Pancreas (tissue), 10 donors: Measurements from ENCODE around the gene ERV3-1. TPM values are rescaled to one million over a fixed set of nuclear protein-coding genes. Genes with fewer than 3 reads are reported as not detected.

ENCODE experiments used
- ATAC-seq, 4 donors: fragments of 200-7000 bp; cut with Tn5 transposase; one replicate each; pipeline versions ENCODE4 v1.8.0 to v1.9.1; 2020; ENCODE audit warnings: mild to moderate bottlenecking in 4 of 4, moderate library complexity in 4 of 4
- DNase-seq, 6 donors: peaks; one replicate each; pipeline ENCODE4 v3.0.0-alpha.2; 2020
- FAIRE-seq: peaks from 2 replicates; lab custom pipeline; 2012; peaks lifted over from hg19 to GRCh38; lab: Jason Lieb, UNC
- H3K27ac ChIP-seq, 4 donors: fragments of 200-600 bp; sonication (generic); 1 replicate in 3 of 4; 2 replicates in 1 of 4; pipeline versions ENCODE4 v1.5.0 to v1.8.0; 2020
- H3K27me3 ChIP-seq, 4 donors: fragments of 200-600 bp; one replicate each; pipeline ENCODE4 v1.8.0; 2021
- H3K36me3 ChIP-seq, 3 donors: fragments of 200-600 bp; sonication (generic) in 1 of 3; one replicate each; pipeline versions ENCODE4 v1.5.0 to v1.8.0; 2020 to 2021
- H3K4me1 ChIP-seq, 3 donors: fragments of 200-600 bp; one replicate each; pipeline ENCODE4 v1.8.0; 2021
- H3K4me3 ChIP-seq, 4 donors: fragments of 200-600 bp; sonication (generic) in 2 of 4; one replicate each; pipeline versions ENCODE4 v1.5.0 to v1.8.0; 2020 to 2021
- H3K9me3 ChIP-seq, 4 donors: fragments of 200-600 bp; one replicate each; pipeline ENCODE4 v1.8.0; 2021
- WGBS, 2 donors: extraction: QIAGEN DNeasy Blood & Tissue Kit; methylation state at CpG; one replicate each; pipeline ENCODE4 v1.1.7; 2013; 5-methylcytosine and 5-hydroxymethylcytosine counted together
- intact Hi-C, 3 donors: fragments of 100-400 bp; cut with DNase I; formaldehyde crosslinking; loops; one replicate each; pipeline versions ENCODE4 v1.11.1 to v1.14.2; 2022
- polyA plus RNA-seq, 2 donors: library from polyadenylated mRNA; stranded (reverse); fragments of 200-250 nt; gene quantifications; one replicate each; pipeline ENCODE4 v1.2.3, GENCODE V29; 2013
- total RNA-seq, 6 donors: library from RNA; stranded (reverse); fragmentation: NEBNext Ultra II Directional in 4 of 6; extraction: Animal tissue kit (Norgen Biotek cat#: 25700) in 4 of 6; gene quantifications; one replicate each; pipeline versions ENCODE4 v1.2.1 to v1.2.4, GENCODE V29; 2021 to 2023
- TF ChIP-seq, protein P1 (sequence below), 4 donors: fragments of 200-600 bp; sonication (generic) in 3 of 4; IDR thresholded peaks; one replicate each; pipeline versions ENCODE4 v1.5.0 to v1.8.0; 2021; ENCODE audit warnings: antibody characterized with exemption in 4 of 4
- donor health status: healthy with polysubstance abuse.
- donor health status: DM: no; HTN: no; CAD: no; lungs with moderate emphysema.
- donor health status: DM: no; HTN: no; CAD: no.
- donor health status: control.
- donor health status: control.
- donor health status: Bipolar disorder and iron deficiency.
- donor health status: DM: yes; HTN: yes; CAD: no.
- donor health status: DM: no; HTN: no; CAD: no.
- donor health status: DM: no; HTN: no; CAD: no.
- donor health status: DM: yes; HTN: yes; CAD: no.

Gene ERV3-1
- total and polyA plus RNA-seq, 8 donors, result 2.7 to 12.7 (median 4.5) TPM

- TF ChIP-seq, protein P1, sequence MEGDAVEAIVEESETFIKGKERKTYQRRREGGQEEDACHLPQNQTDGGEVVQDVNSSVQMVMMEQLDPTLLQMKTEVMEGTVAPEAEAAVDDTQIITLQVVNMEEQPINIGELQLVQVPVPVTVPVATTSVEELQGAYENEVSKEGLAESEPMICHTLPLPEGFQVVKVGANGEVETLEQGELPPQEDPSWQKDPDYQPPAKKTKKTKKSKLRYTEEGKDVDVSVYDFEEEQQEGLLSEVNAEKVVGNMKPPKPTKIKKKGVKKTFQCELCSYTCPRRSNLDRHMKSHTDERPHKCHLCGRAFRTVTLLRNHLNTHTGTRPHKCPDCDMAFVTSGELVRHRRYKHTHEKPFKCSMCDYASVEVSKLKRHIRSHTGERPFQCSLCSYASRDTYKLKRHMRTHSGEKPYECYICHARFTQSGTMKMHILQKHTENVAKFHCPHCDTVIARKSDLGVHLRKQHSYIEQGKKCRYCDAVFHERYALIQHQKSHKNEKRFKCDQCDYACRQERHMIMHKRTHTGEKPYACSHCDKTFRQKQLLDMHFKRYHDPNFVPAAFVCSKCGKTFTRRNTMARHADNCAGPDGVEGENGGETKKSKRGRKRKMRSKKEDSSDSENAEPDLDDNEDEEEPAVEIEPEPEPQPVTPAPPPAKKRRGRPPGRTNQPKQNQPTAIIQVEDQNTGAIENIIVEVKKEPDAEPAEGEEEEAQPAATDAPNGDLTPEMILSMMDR (IDR thresholded peaks at IDR 0.05), result no peak
- intact Hi-C loops, result no loop called here
- no peaks in the 10 kb centered on the region for H3K27me3 ChIP-seq
- peaks cover 12 to 16% (median 16%) of the 10 kb centered on the region in 3 donors for H3K4me1 ChIP-seq
- no peak overlapping the region for H3K27ac ChIP-seq
- 17 to 24% methylated on average over 1 of the region's 1 CpG for WGBS, 2 donors
- FAIRE-seq, result no peak
- ATAC-seq, result no peak
- no peaks in the 10 kb centered on the region for H3K9me3 ChIP-seq
- DNase-seq, result no peak
- H3K4me3 ChIP-seq, result peak overlapping the region in 1 of 4 donors; percentile 14
- H3K36me3 ChIP-seq, result no peaks in the 10 kb centered on the region
Observed at GRCh38 chr7:65004575-65004974, 1.9 kb downstream of the ERV3-1 start.

- TF ChIP-seq, protein P1 (IDR thresholded peaks at IDR 0.05), result no peak
- intact Hi-C loops, result no loop called here
- ATAC-seq (no peak), DNase-seq (no peak), FAIRE-seq (no peak)
- no peaks in the 10 kb centered on the region for H3K9me3 ChIP-seq
- no peak overlapping the region for H3K4me3 ChIP-seq
- H3K4me1 ChIP-seq, result peaks cover 12 to 26% (median 17%) of the 10 kb centered on the region in 3 donors
- no peaks in the 10 kb centered on the region for H3K27me3 ChIP-seq
- no peak overlapping the region for H3K27ac ChIP-seq
- WGBS, 2 donors, result 82 to 94% methylated on average over 2 of the region's 2 CpGs
- no peaks in the 10 kb centered on the region for H3K36me3 ChIP-seq
Observed at GRCh38 chr7:65002972-65003585, 3.4 kb downstream of the ERV3-1 start.

DNA sequence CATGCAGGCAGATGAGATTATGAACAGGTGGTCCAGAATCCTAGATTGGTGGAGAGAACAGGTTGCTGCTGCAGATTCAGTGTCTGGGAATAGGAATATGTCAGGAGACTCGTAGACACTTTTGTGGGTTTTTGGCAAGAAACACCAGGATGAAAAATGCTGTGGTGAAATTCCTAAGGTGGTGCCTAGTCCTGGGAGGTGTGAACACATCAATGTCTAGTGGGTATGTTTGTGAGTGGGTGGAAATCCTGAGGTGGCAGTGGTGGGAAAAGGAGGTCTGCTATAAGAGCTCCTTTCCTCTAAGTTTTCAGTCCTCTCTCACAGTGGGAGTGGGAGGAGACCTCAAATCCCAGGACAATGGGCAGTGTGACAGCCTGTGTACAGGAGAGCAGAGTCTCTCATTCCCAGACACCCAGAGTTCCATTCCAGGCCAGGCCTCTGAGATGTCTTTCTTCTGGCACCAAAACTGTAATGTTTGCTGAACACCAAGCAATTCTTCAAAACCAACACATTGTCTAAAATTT, 5.1 kb downstream of the ERV3-1 start:
- Histone ChIP-seq H3K27me3 (no peaks in the 10 kb centered on the region), H3K27ac (no peak overlapping the region), H3K4me1 (peaks cover 12 to 32% (median 17%) of the 10 kb centered on the region in 3 donors), H3K4me3 (no peak overlapping the region), H3K36me3 (no peaks in the 10 kb centered on the region), H3K9me3 (no peaks in the 10 kb centered on the region)
- TF ChIP-seq, protein P1 (IDR thresholded peaks at IDR 0.05), result no peak
- intact Hi-C loops, result no loop called here
- ATAC-seq (no peak), FAIRE-seq (no peak), DNase-seq (no peak)
- WGBS, 2 donors, result 0% methylated on average over 1 of the region's 1 CpG

GRCh38 chr7:64999165-65000004, 7.1 kb downstream of the ERV3-1 start:
- H3K9me3 ChIP-seq, result no peaks in the 10 kb centered on the region
- H3K36me3 ChIP-seq, result no peaks in the 10 kb centered on the region
- ATAC-seq, result peak; percentile 64 to 75 (median 73)
- peak overlapping the region in 3 of 4 donors; percentile 51 to 69 (median 60) for H3K27ac ChIP-seq
- H3K4me3 ChIP-seq, result no peak overlapping the region
- WGBS, 2 donors, result 60 to 75% methylated on average over 11 of the region's 11 CpGs
- FAIRE-seq, result no peak
- DNase-seq, result peak in 5 of 6 donors; percentile 27 to 50 (median 45)
- peaks cover 0 to 26% (median 8%) of the 10 kb centered on the region in 3 donors for H3K4me1 ChIP-seq
- intact Hi-C loops, result no loop called here
- H3K27me3 ChIP-seq, result no peaks in the 10 kb centered on the region
- TF ChIP-seq, protein P1 (IDR thresholded peaks at IDR 0.05), result no peak
